K562 (cell line): ENCODE data around the gene CCDC175. TPM values are rescaled to one million over a fixed set of nuclear protein-coding genes. Genes with fewer than 3 reads are reported as not detected.
A peak's percentile ranks its signal among the peaks of the same experiment; 100 is the strongest.

Experiments
- ATAC-seq: fragments of 200-7000 bp; cut with Tn5 transposase; 3 replicates; pipeline ENCODE4 v1.9.1; 2020; ENCODE audit warnings: moderate library complexity
- BruUV-seq: library from RNA; stranded (reverse); fragments of 400-500 nt; replicated peaks from 2 replicates; lab custom pipeline; 2021; lab: Mats Ljungman, UMichigan
- CTCF ChIA-PET: fragments of 300-600 bp; formaldehyde crosslinking; extraction: SDS; loops from one replicate; lab custom pipeline; 2021; ENCODE audit warnings: low intra/inter-chr PET ratio; lab: Yijun Ruan, JAX
- POLR2A ChIA-PET: fragments of 300-600, 350-650 bp; sonication (Branson Sonifier 250); formaldehyde crosslinking; extraction: SDS; loops from one replicate; lab custom pipeline; 2021; ENCODE audit warnings: antibody characterized with exemption, inconsistent platforms; lab: Yijun Ruan, JAX
- DNase-seq, 4 experiments: peaks; one replicate each; pipeline versions ENCODE4 v3.0.0 to v3.0.0-alpha.2; 2011 to 2018; ENCODE audit warnings: low spot score in 3 of 4, mixed read lengths in 3 of 4; ENCODE audit errors: extremely low read depth in 1 of 4
- FAIRE-seq: peaks from 2 replicates; lab custom pipeline; 2011; peaks lifted over from hg19 to GRCh38; lab: Jason Lieb, UNC
- H2AFZ ChIP-seq: 2 replicates; pipeline ENCODE4 v1.6.0; 2011; ENCODE audit warnings: low read depth, low read length, control low read depth, inconsistent platforms
- H3K27ac ChIP-seq: fragments of 200-600 bp; 3 replicates; pipeline ENCODE4 v1.8.0; 2011; ENCODE audit warnings: low read depth, mild to moderate bottlenecking, control low read depth, inconsistent platforms, low read length, moderate library complexity, mixed read lengths; ENCODE audit errors: extremely low read depth
- H3K27me3 ChIP-seq, 2 experiments: fragments of 300-600 bp in 1 of 2; 2 replicates in 1 of 2; 3 replicates in 1 of 2; pipeline versions ENCODE4 v1.6.0 to v1.8.0; 2011; ENCODE audit warnings: inconsistent platforms in 2 of 2, low read length in 2 of 2, mild to moderate bottlenecking in 1 of 2, mixed read lengths in 1 of 2, moderate library complexity in 1 of 2; ENCODE audit not compliant: control insufficient read depth in 2 of 2, insufficient read depth in 2 of 2
- H3K36me3 ChIP-seq: fragments of 300-600 bp; 3 replicates; pipeline ENCODE4 v1.8.0; 2011; ENCODE audit warnings: mild to moderate bottlenecking, low read length, inconsistent platforms; ENCODE audit not compliant: control insufficient read depth, insufficient read depth
- H3K4me1 ChIP-seq, 2 experiments: fragments of 200-600 bp in 1 of 2; replicated peaks in 1 of 2; 2 replicates in 1 of 2; 3 replicates in 1 of 2; pipeline versions ENCODE4 v1.5.1 to v1.8.0; 2011; ENCODE audit warnings: inconsistent platforms in 2 of 2, low read length in 2 of 2, mild to moderate bottlenecking in 1 of 2, mixed read lengths in 1 of 2, moderate library complexity in 1 of 2; ENCODE audit not compliant: control insufficient read depth in 2 of 2, insufficient read depth in 2 of 2
- H3K4me2 ChIP-seq: 2 replicates; pipeline ENCODE4 v1.6.1; 2011; ENCODE audit warnings: low read length, control low read depth, inconsistent platforms, mixed read lengths; ENCODE audit not compliant: insufficient read depth
- H3K4me3 ChIP-seq: fragments of 200-600 bp; sonication (generic), shearing (Covaris generic); 2 replicates; pipeline ENCODE4 v1.5.1; 2016; ENCODE audit warnings: control low read depth, inconsistent platforms
- H3K79me2 ChIP-seq: fragments of 200-600 bp; 3 replicates; pipeline ENCODE4 v1.8.0; 2011; ENCODE audit warnings: low read length, inconsistent platforms; ENCODE audit not compliant: control insufficient read depth, insufficient read depth
- H3K9ac ChIP-seq, 2 experiments: 2 replicates each; pipeline versions ENCODE4 v1.6.0 to v1.6.1; 2011; ENCODE audit warnings: low read depth in 2 of 2, low read length in 2 of 2, control low read depth in 1 of 2, inconsistent platforms in 1 of 2, mild to moderate bottlenecking in 1 of 2, mixed read lengths in 1 of 2; ENCODE audit not compliant: insufficient read depth in 1 of 2
- H3K9me1 ChIP-seq: one replicate; pipeline ENCODE4 v1.6.0; 2011; ENCODE audit warnings: inconsistent platforms, mild to moderate bottlenecking, low read length, moderate library complexity; ENCODE audit not compliant: control insufficient read depth, insufficient read depth
- H3K9me3 ChIP-seq: replicated peaks from 2 replicates; pipeline ENCODE4 v1.5.1; 2011; ENCODE audit warnings: low read depth, low read length, inconsistent platforms; ENCODE audit not compliant: control insufficient read depth, insufficient read depth
- H4K20me1 ChIP-seq: replicated peaks from 2 replicates; pipeline ENCODE4 v1.6.1; 2011; ENCODE audit warnings: low read length, inconsistent platforms, mixed read lengths; ENCODE audit not compliant: control insufficient read depth, insufficient read depth
- BRCA1 ChIP-seq, 2 experiments: fragments of 450-650 bp in 1 of 2; sonication (generic) in 1 of 2; formaldehyde crosslinking in 1 of 2; IDR thresholded peaks; 2 replicates each; pipeline versions ENCODE4 v1.5.0 to v1.6.1; 2017 to 2020; ENCODE audit warnings: mild to moderate bottlenecking in 1 of 2, missing genetic modification reagents in 1 of 2
- BRF1 ChIP-seq: IDR thresholded peaks from 3 replicates; pipeline ENCODE4 v1.6.1; 2011; ENCODE audit warnings: borderline replicate concordance, mild to moderate bottlenecking; ENCODE audit not compliant: insufficient read length; ENCODE audit errors: extremely low read depth
- C11orf30 ChIP-seq: fragments of 450-650 bp; IDR thresholded peaks from 2 replicates; pipeline ENCODE4 v1.6.1; 2016; ENCODE audit warnings: low read depth, mild to moderate bottlenecking
- FOXK2 ChIP-seq, 2 experiments: fragments of 450-650 bp; IDR thresholded peaks in 1 of 2; conservative IDR thresholded peaks in 1 of 2; 2 replicates each; pipeline ENCODE4 v1.6.1; 2016; ENCODE audit warnings: low read depth in 2 of 2, mild to moderate bottlenecking in 1 of 2
- HDAC8 ChIP-seq: fragments of 450-650 bp; IDR thresholded peaks from 2 replicates; pipeline ENCODE4 v1.6.1; 2016; ENCODE audit warnings: mild to moderate bottlenecking, missing genetic modification characterization, moderate library complexity, missing compliant biosample characterization
- HES1 ChIP-seq: fragments of 450-650 bp; IDR thresholded peaks from 2 replicates; pipeline ENCODE4 v1.6.1; 2016; ENCODE audit warnings: low read depth, mild to moderate bottlenecking, moderate library complexity
- NFE2L1 ChIP-seq: fragments of 450-650 bp; IDR thresholded peaks from 2 replicates; pipeline ENCODE4 v1.6.1; 2016; ENCODE audit warnings: missing genetic modification characterization, low read depth, mild to moderate bottlenecking, missing compliant biosample characterization, moderate library complexity, borderline replicate concordance
- SAFB ChIP-seq: fragments of 200-400 bp; formaldehyde crosslinking; IDR thresholded peaks from 2 replicates; pipeline ENCODE4 v1.6.1; 2017; ENCODE audit warnings: low read depth, low read length, borderline replicate concordance
- SMARCE1 ChIP-seq: fragments of 450-650 bp; IDR thresholded peaks from 2 replicates; pipeline ENCODE4 v1.7.1; 2016; ENCODE audit warnings: mild to moderate bottlenecking
- SRSF7 ChIP-seq: fragments of 200-400 bp; formaldehyde crosslinking; optimal IDR thresholded peaks from 2 replicates; pipeline ENCODE3; 2017; ENCODE audit warnings: mild to moderate bottlenecking, low read depth, low read length
- WHSC1 ChIP-seq: IDR thresholded peaks from one replicate; pipeline ENCODE4 v1.6.1; 2012; ENCODE audit warnings: low read length, control low read depth, inconsistent platforms
- ZFP30 ChIP-seq: fragments of 250-450 bp; sonication (Bioruptor Pico); IDR thresholded peaks from 2 replicates; pipeline ENCODE4 v1.8.0; 2022; ENCODE audit warnings: moderate library complexity, mild to moderate bottlenecking, inconsistent platforms, borderline replicate concordance
- ZKSCAN1 ChIP-seq: fragments of 150-350 bp; IDR thresholded peaks from 2 replicates; pipeline ENCODE4 v1.6.1; 2016; ENCODE audit warnings: low read depth, low read length
- ZNF280B ChIP-seq: fragments of 250-450 bp; sonication (Bioruptor Pico); IDR thresholded peaks from 2 replicates; pipeline ENCODE4 v1.5.1; 2021; ENCODE audit warnings: mild to moderate bottlenecking
- WGBS: fragments of 100-300 bp; shearing (Covaris generic); methylation state at CpG from one replicate; pipeline ENCODE4 v1.1.6; 2016; ENCODE audit warnings: low coverage, mixed read lengths; ENCODE audit not compliant: insufficient coverage; ENCODE audit errors: missing lambda C conversion rate; 5-methylcytosine and 5-hydroxymethylcytosine counted together
- in situ Hi-C: fragments of 300-500 bp; cut with MboI; formaldehyde crosslinking; loops from 4 replicates; pipeline ENCODE4 v1.15.0; 2018; ENCODE audit warnings: inconsistent platforms, mixed read lengths
- intact Hi-C: fragments of 100-400 bp; cut with micrococcal nuclease; formaldehyde crosslinking; loops from 2 replicates; pipeline ENCODE4 v1.14.2; 2022
- polyA plus RNA-seq, 8 experiments: library from polyadenylated mRNA; depleted of rRNA in 4 of 8; stranded (reverse) in 5 of 8; unstranded in 3 of 8; fragments of >200 nt; fragmentation: Nextera tagmentation in 2 of 8; fragmentation: Illumina TruSeq in 1 of 8; extraction: Ambion mirVana in 2 of 8; extraction: Trizol in 1 of 8; gene quantifications; 2 replicates each; pipeline versions ENCODE4 v1.2.1 to v1.2.3, GENCODE V29; 2011 to 2014; ENCODE audit warnings: inconsistent platforms in 1 of 8, missing spikeins in 1 of 8
- total RNA-seq, 7 experiments: library from RNA; depleted of rRNA in 6 of 7; stranded (reverse); fragments of >200 nt in 6 of 7; fragmentation: Illumina TruSeq in 2 of 7; extraction: Trizol in 2 of 7; gene quantifications; 2 replicates each; pipeline versions ENCODE4 v1.2.1 to v1.2.3, GENCODE V29; 2011 to 2021; ENCODE audit warnings: low replicate concordance in 1 of 7

The CCDC175 gene
- total and polyA plus RNA-seq, 9 of the 15 experiments (the other 6 are each of a cell fraction or from before 2014, with no cell fraction given): not detected

GRCh38 chr14:59481407-59481806 lies 95.2 kb downstream of the CCDC175 start:
- H3K4me1 ChIP-seq: peaks cover 14 to 24% of the 10 kb centered on the region in 2 experiments; a peak in 4 of 5 replicates
- H3K9me1 ChIP-seq: no peaks in the 10 kb centered on the region
- no peak overlapping the region for H3K4me3 ChIP-seq
- POLR2A ChIA-PET: no interaction called here
- TF ChIP-seq SMARCE1: no peak
- TF ChIP-seq ZKSCAN1: peak; percentile 78; the same call in 1 of the 2 replicates
- H2AFZ ChIP-seq: no peak overlapping the region
- H3K79me2 ChIP-seq: peaks cover 64% of the 10 kb centered on the region
- CTCF ChIA-PET: no interaction called here
- no peak overlapping the region for H3K4me2 ChIP-seq
- H3K27me3 ChIP-seq: no peaks in the 10 kb centered on the region
- no peaks in the 10 kb centered on the region for H3K9me3 ChIP-seq
- H3K27ac ChIP-seq: no peak overlapping the region
- DNase-seq (no peak), ATAC-seq (no peak), FAIRE-seq (no peak)
- no peak overlapping the region for H3K9ac ChIP-seq
- 100% methylated on average over 1 of the region's 2 CpGs for WGBS
- intact Hi-C loops: no loop called here
- no TSS peak for BruUV-seq
- H3K36me3 ChIP-seq: peaks cover 34% of the 10 kb centered on the region
- in situ Hi-C loops: no loop called here
- no peaks in the 10 kb centered on the region; the same call in none of the 2 replicates for H4K20me1 ChIP-seq

GRCh38 chr14:59480166-59480565 lies 96.4 kb downstream of the CCDC175 start:
- no peak overlapping the region for H3K27ac ChIP-seq
- in situ Hi-C loops (no loop called here), intact Hi-C loops (no loop called here)
- H3K27me3 ChIP-seq: no peaks in the 10 kb centered on the region
- peaks cover 11 to 20% of the 10 kb centered on the region in 2 experiments; a peak in 4 of 5 replicates for H3K4me1 ChIP-seq
- H4K20me1 ChIP-seq: no peaks in the 10 kb centered on the region; the same call in none of the 2 replicates
- DNase-seq (no peak), ATAC-seq (no peak), FAIRE-seq (no peak)
- 50% methylated on average over 1 of the region's 1 CpG for WGBS
- H3K9ac ChIP-seq: no peak overlapping the region
- H3K4me3 ChIP-seq: no peak overlapping the region
- no peak overlapping the region; the same call in 1 of the 2 replicates for H3K4me2 ChIP-seq
- no peaks in the 10 kb centered on the region for H3K9me1 ChIP-seq
- no peak overlapping the region for H2AFZ ChIP-seq
- BruUV-seq: no TSS peak
- peaks cover 47% of the 10 kb centered on the region for H3K36me3 ChIP-seq
- H3K79me2 ChIP-seq: peaks cover 52% of the 10 kb centered on the region
- no peaks in the 10 kb centered on the region for H3K9me3 ChIP-seq
- ChIA-PET CTCF (no interaction called here), POLR2A (no interaction called here)
- TF ChIP-seq BRF1: no peak
- no peak for TF ChIP-seq BRCA1 (IDR thresholded peaks at IDR 0.05)
- TF ChIP-seq BRCA1 (CRISPR knock-in tag; IDR thresholded peaks at IDR 0.05): no peak
- no peak for TF ChIP-seq SRSF7
- no peak for TF ChIP-seq C11orf30
- no peak for TF ChIP-seq WHSC1
- TF ChIP-seq ZNF280B (CRISPR knock-in tag): no peak
- TF ChIP-seq FOXK2 (conservative IDR thresholded peaks at IDR 0.05 in 1 of 2, IDR thresholded peaks at IDR 0.05 in 1 of 2; ENCODE audit: low read depth in 2 of 2): no peak
- TF ChIP-seq HES1: no peak
- no peak for TF ChIP-seq HDAC8 (tag)
- no peak for TF ChIP-seq ZFP30 (CRISPR knock-in tag)
- no peak for TF ChIP-seq NFE2L1 (tag)
- no peak for TF ChIP-seq SAFB
